Liver (tissue), 9 donors: ENCODE data around the gene MOSPD2. TPM values are rescaled to one million over a fixed set of nuclear protein-coding genes. Genes with fewer than 3 reads are reported as not detected.

Experiments used
- DNase-seq: peaks from one replicate; pipeline ENCODE4 v3.0.0-alpha.2; 2017; ENCODE audit warnings: low spot score
- H3K27ac ChIP-seq, 2 donors: one replicate each; pipeline ENCODE4 v1.7.0; 2013; ENCODE audit warnings: inconsistent platforms in 2 of 2, low read length in 2 of 2, control low read depth in 1 of 2, low read depth in 1 of 2, mild to moderate bottlenecking in 1 of 2
- H3K27me3 ChIP-seq, 4 donors: one replicate each; pipeline versions ENCODE4 v1.6.1 to v1.7.0; 2013; ENCODE audit warnings: low read length in 3 of 4, inconsistent platforms in 1 of 4, mild to moderate bottlenecking in 1 of 4, moderate library complexity in 1 of 4; ENCODE audit not compliant: control insufficient read depth in 4 of 4, insufficient read depth in 4 of 4
- H3K36me3 ChIP-seq, 4 donors: one replicate each; pipeline versions ENCODE4 v1.6.1 to v1.7.0; 2013; ENCODE audit warnings: low read length in 3 of 4, mild to moderate bottlenecking in 3 of 4, low read depth in 1 of 4, moderate library complexity in 1 of 4; ENCODE audit not compliant: control insufficient read depth in 4 of 4, insufficient read depth in 3 of 4
- H3K4me1 ChIP-seq, 4 donors: one replicate each; pipeline versions ENCODE4 v1.6.1 to v1.7.0; 2013; ENCODE audit warnings: low read length in 3 of 4, mild to moderate bottlenecking in 3 of 4, moderate library complexity in 1 of 4; ENCODE audit not compliant: control insufficient read depth in 4 of 4, insufficient read depth in 4 of 4
- H3K4me3 ChIP-seq, 3 donors: one replicate each; pipeline versions ENCODE4 v1.6.1 to v1.7.0; 2013; ENCODE audit warnings: low read length in 3 of 3, control low read depth in 1 of 3, low read depth in 1 of 3, mild to moderate bottlenecking in 1 of 3
- H3K9ac ChIP-seq, 2 donors: one replicate each; pipeline ENCODE4 v1.7.0; 2013; ENCODE audit warnings: low read length in 2 of 2, mild to moderate bottlenecking in 2 of 2, moderate library complexity in 2 of 2, control low read depth in 1 of 2, low read depth in 1 of 2
- H3K9me3 ChIP-seq, 4 donors: one replicate each; pipeline versions ENCODE4 v1.6.1 to v1.7.0; 2013; ENCODE audit warnings: low read length in 3 of 4; ENCODE audit not compliant: control insufficient read depth in 4 of 4
- ATF3 ChIP-seq: IDR thresholded peaks from 2 replicates; pipeline ENCODE4 v1.6.1; 2016; ENCODE audit warnings: antibody characterized with exemption
- EGR1 ChIP-seq, 2 donors: IDR thresholded peaks; 2 replicates each; pipeline ENCODE4 v1.6.1; 2016 to 2018; ENCODE audit warnings: antibody characterized with exemption in 2 of 2, low read depth in 2 of 2
- FOXA1 ChIP-seq: IDR thresholded peaks from 2 replicates; pipeline ENCODE4 v1.6.1; 2016; ENCODE audit warnings: antibody characterized with exemption
- FOXA2 ChIP-seq: IDR thresholded peaks from 2 replicates; pipeline ENCODE4 v1.6.1; 2016; ENCODE audit warnings: antibody characterized with exemption
- GABPA ChIP-seq, 2 donors: IDR thresholded peaks in 1 of 2; conservative IDR thresholded peaks in 1 of 2; 2 replicates each; pipeline ENCODE4 v1.6.1; 2016; ENCODE audit warnings: antibody characterized with exemption in 2 of 2, mild to moderate bottlenecking in 1 of 2, moderate library complexity in 1 of 2
- HNF4A ChIP-seq, 2 donors: conservative IDR thresholded peaks; 2 replicates each; pipeline ENCODE4 v1.6.1; 2016; ENCODE audit warnings: antibody characterized with exemption in 2 of 2, mild to moderate bottlenecking in 2 of 2
- HNF4G ChIP-seq: IDR thresholded peaks from 2 replicates; pipeline ENCODE4 v1.6.1; 2016; ENCODE audit warnings: antibody characterized with exemption
- JUND ChIP-seq, 2 donors: IDR thresholded peaks; 2 replicates each; pipeline ENCODE4 v1.6.1; 2016; ENCODE audit warnings: antibody characterized with exemption in 2 of 2
- NR2F2 ChIP-seq: IDR thresholded peaks from 2 replicates; pipeline ENCODE4 v1.6.1; 2016; ENCODE audit warnings: antibody characterized with exemption
- RAD21 ChIP-seq, 2 donors: IDR thresholded peaks; 2 replicates each; pipeline ENCODE4 v1.6.1; 2016; ENCODE audit warnings: antibody characterized with exemption in 2 of 2, mild to moderate bottlenecking in 2 of 2
- REST ChIP-seq: IDR thresholded peaks from 2 replicates; pipeline ENCODE4 v1.6.1; 2016; ENCODE audit warnings: antibody characterized with exemption, mild to moderate bottlenecking
- RXRA ChIP-seq, 2 donors: IDR thresholded peaks; 2 replicates each; pipeline ENCODE4 v1.6.1; 2017 to 2018; ENCODE audit warnings: antibody characterized with exemption in 2 of 2, mild to moderate bottlenecking in 1 of 2
- SP1 ChIP-seq: IDR thresholded peaks from 2 replicates; pipeline ENCODE4 v1.6.1; 2018; ENCODE audit warnings: antibody characterized with exemption, mild to moderate bottlenecking
- TAF1 ChIP-seq: conservative IDR thresholded peaks from 2 replicates; pipeline ENCODE4 v1.6.1; 2016; ENCODE audit warnings: antibody characterized with exemption, mild to moderate bottlenecking
- YY1 ChIP-seq: IDR thresholded peaks from 2 replicates; pipeline ENCODE4 v1.6.1; 2016; ENCODE audit warnings: antibody characterized with exemption, mild to moderate bottlenecking
- WGBS: extraction: QIAGEN DNeasy Blood & Tissue Kit; methylation state at CpG from one replicate; pipeline ENCODE4 v1.1.7; 2013; 5-methylcytosine and 5-hydroxymethylcytosine counted together
- polyA plus RNA-seq, 2 donors: library from polyadenylated mRNA; stranded (reverse) in 1 of 2; unstranded in 1 of 2; fragments of 200-250 nt in 1 of 2; fragments of >200 nt in 1 of 2; fragmentation: Nextera tagmentation in 1 of 2; extraction: Ambion mirVana in 1 of 2; gene quantifications; one replicate each; pipeline versions ENCODE4 v1.2.1 to v1.2.3, GENCODE V29; 2013 to 2015
- total RNA-seq, 2 donors: library from RNA; depleted of rRNA; stranded (reverse); fragments of >200 nt; gene quantifications; one replicate each; pipeline ENCODE4 v1.2.3, GENCODE V29; 2014
- TF ChIP-seq, protein P1 (sequence below): IDR thresholded peaks from 2 replicates; pipeline ENCODE4 v1.6.1; 2016; ENCODE audit warnings: antibody characterized with exemption
- TF ChIP-seq, protein P2 (sequence below): fragments of 150-350 bp; IDR thresholded peaks from 2 replicates; pipeline ENCODE4 v1.5.1; 2017; ENCODE audit warnings: improper control_type of control experiment, low read depth, low read length; ENCODE audit not compliant: missing input control
- TF ChIP-seq, protein P3 (sequence below): IDR thresholded peaks from 2 replicates; pipeline ENCODE4 v1.6.1; 2016; ENCODE audit warnings: antibody characterized with exemption
- donor health status: healthy.
- donor health status: healthy.
- donor health status: healthy.
- donor health status: healthy.
- donor health status: healthy.

MOSPD2 gene
- total RNA-seq (1 to 10 TPM; 6.1 to 9.1 TPM), polyA plus RNA-seq (1 to 10 TPM; 3.0 to 3.6 TPM)

- DNase-seq: peak; percentile 91
- peak within 1 kb of the TSS; percentile 37 to 77 for H3K9ac ChIP-seq
- peak within 1 kb of the TSS; percentile 64 to 83 (median 75) for H3K4me3 ChIP-seq
- WGBS: under 1% methylated on average over 78 of the region's 78 CpGs
- no peaks in the 10 kb centered on the region for H3K9me3 ChIP-seq
- no peaks in the 10 kb centered on the region for H3K36me3 ChIP-seq
- H3K27ac ChIP-seq: peak within 1 kb of the TSS; percentile 74 to 80
- TF ChIP-seq, protein P1, sequence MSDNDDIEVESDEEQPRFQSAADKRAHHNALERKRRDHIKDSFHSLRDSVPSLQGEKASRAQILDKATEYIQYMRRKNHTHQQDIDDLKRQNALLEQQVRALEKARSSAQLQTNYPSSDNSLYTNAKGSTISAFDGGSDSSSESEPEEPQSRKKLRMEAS: no peak
- TF ChIP-seq REST: peak; percentile 49
- TF ChIP-seq JUND (IDR thresholded peaks at IDR 0.05): no peak
- TF ChIP-seq, protein P2, sequence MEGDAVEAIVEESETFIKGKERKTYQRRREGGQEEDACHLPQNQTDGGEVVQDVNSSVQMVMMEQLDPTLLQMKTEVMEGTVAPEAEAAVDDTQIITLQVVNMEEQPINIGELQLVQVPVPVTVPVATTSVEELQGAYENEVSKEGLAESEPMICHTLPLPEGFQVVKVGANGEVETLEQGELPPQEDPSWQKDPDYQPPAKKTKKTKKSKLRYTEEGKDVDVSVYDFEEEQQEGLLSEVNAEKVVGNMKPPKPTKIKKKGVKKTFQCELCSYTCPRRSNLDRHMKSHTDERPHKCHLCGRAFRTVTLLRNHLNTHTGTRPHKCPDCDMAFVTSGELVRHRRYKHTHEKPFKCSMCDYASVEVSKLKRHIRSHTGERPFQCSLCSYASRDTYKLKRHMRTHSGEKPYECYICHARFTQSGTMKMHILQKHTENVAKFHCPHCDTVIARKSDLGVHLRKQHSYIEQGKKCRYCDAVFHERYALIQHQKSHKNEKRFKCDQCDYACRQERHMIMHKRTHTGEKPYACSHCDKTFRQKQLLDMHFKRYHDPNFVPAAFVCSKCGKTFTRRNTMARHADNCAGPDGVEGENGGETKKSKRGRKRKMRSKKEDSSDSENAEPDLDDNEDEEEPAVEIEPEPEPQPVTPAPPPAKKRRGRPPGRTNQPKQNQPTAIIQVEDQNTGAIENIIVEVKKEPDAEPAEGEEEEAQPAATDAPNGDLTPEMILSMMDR: no peak
- TF ChIP-seq FOXA1: no peak
- no peak for TF ChIP-seq NR2F2
- TF ChIP-seq ATF3: no peak
- TF ChIP-seq YY1: peak; percentile 35
- TF ChIP-seq HNF4G: no peak
- TF ChIP-seq TAF1: no peak
- no peak for TF ChIP-seq HNF4A (conservative IDR thresholded peaks at IDR 0.05)
- no peak for TF ChIP-seq RXRA (IDR thresholded peaks at IDR 0.05)
- peak; percentile 69 for TF ChIP-seq SP1
- TF ChIP-seq, protein P3, sequence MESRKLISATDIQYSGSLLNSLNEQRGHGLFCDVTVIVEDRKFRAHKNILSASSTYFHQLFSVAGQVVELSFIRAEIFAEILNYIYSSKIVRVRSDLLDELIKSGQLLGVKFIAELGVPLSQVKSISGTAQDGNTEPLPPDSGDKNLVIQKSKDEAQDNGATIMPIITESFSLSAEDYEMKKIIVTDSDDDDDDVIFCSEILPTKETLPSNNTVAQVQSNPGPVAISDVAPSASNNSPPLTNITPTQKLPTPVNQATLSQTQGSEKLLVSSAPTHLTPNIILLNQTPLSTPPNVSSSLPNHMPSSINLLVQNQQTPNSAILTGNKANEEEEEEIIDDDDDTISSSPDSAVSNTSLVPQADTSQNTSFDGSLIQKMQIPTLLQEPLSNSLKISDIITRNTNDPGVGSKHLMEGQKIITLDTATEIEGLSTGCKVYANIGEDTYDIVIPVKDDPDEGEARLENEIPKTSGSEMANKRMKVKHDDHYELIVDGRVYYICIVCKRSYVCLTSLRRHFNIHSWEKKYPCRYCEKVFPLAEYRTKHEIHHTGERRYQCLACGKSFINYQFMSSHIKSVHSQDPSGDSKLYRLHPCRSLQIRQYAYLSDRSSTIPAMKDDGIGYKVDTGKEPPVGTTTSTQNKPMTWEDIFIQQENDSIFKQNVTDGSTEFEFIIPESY: peak; percentile 93
- TF ChIP-seq RAD21 (IDR thresholded peaks at IDR 0.05): peak in 1 of 2 donors; percentile 7
- TF ChIP-seq EGR1 (IDR thresholded peaks at IDR 0.05; ENCODE audit: low read depth in 2 of 2): peak; percentile 77 to 79
- TF ChIP-seq GABPA (IDR thresholded peaks at IDR 0.05 in 1 of 2, conservative IDR thresholded peaks at IDR 0.05 in 1 of 2): peak in 1 of 2 donors; percentile 59
- TF ChIP-seq FOXA2: no peak
- H3K4me1 ChIP-seq: peaks cover 0 to 6% (median 5%) of the 10 kb centered on the region in 4 donors
- no peaks in the 10 kb centered on the region for H3K27me3 ChIP-seq
These were observed at the start of gene MOSPD2, which contains the start of gene FANCB for GRCh38 chrX:14872851-14873675. Gene MOSPD2 (plus strand): TSS chrX:14873421. CDS start chrX:14873529, 108 bp downstream. Gene FANCB (minus strand): TSS chrX:14873069. CDS start chrX:14865510, 7,559 bp downstream.
